ENCODE measurements around the gene NDUFA13.
A peak's percentile ranks its signal among the peaks of the same experiment; 100 is the strongest.

The NDUFA13 gene

GRCh38 chr19:19538061-19538784 is 22.2 kb downstream of the NDUFA13 start, which contains the start of gene CILP2 (continued):
- TF ChIP-seq ZNF529 (tag by site-specific recombination; IDR thresholded peaks at IDR 0.05; ENCODE audit: insufficient replicate concordance) (no peak), HIC1 (tag by site-specific recombination; IDR thresholded peaks at IDR 0.05) (no peak), ZNF626 (tag by site-specific recombination; IDR thresholded peaks at IDR 0.05) (no peak), CTCF (tag by site-specific recombination; IDR thresholded peaks at IDR 0.05) (peak; percentile 28; the same call in 1 of the 2 replicates), ZFHX2 (tag by site-specific recombination; conservative IDR thresholded peaks at IDR 0.05) (peak; percentile 29), ZNF585B (tag by site-specific recombination; IDR thresholded peaks at IDR 0.05) (no peak), ZNF514 (tag by site-specific recombination; IDR thresholded peaks at IDR 0.05) (no peak), SP3 (tag by site-specific recombination; IDR thresholded peaks at IDR 0.05) (peak; percentile 70), ZFP3 (tag by site-specific recombination; IDR thresholded peaks at IDR 0.05; ENCODE audit: low read depth) (no peak), ZSCAN5A (tag by site-specific recombination; IDR thresholded peaks at IDR 0.05) (no peak), ZNF140 (tag by site-specific recombination; IDR thresholded peaks at IDR 0.05) (no peak), ZBTB20 (tag by site-specific recombination; IDR thresholded peaks at IDR 0.05) (peak; percentile 32)

GRCh38 chr19:19538785-19539166 is 22.8 kb downstream of the NDUFA13 start:
- Histone ChIP-seq H3K36me3 (ENCODE audit: control insufficient read depth in 2 of 2, insufficient read depth in 1 of 2, low read length in 2 of 2) (peaks cover 5 to 10% of the 10 kb centered on the region in 2 experiments; a peak in 1 of 3 replicates), H3K4me3 (ENCODE audit: low read depth, low read length) (no peak overlapping the region; the same call in 1 of the 2 replicates), H3K27ac (ENCODE audit: extremely low read depth, low read depth, low read length) (no peak overlapping the region), H3K4me1 (ENCODE audit: control insufficient read depth, insufficient read depth, low read length) (no peaks in the 10 kb centered on the region; the same call in 1 of the 2 replicates), H3K9me3 (ENCODE audit: control insufficient read depth, insufficient read depth, low read depth, low read length) (no peaks in the 10 kb centered on the region)
- POLR2A ChIA-PET = no interaction called here
- TF ChIP-seq ZNF114 (tag by site-specific recombination; IDR thresholded peaks at IDR 0.05) (no peak), REST (tag by site-specific recombination; IDR thresholded peaks at IDR 0.05) (peak; percentile 52; the same call in 1 of the 2 replicates), ZNF394 (tag by site-specific recombination; IDR thresholded peaks at IDR 0.05; ENCODE audit: borderline replicate concordance) (peak; percentile 28; the same call in 1 of the 2 replicates)
- CTCF ChIA-PET = interaction anchor here (0.9 kb wide), 2 partner anchors 14 to 105 kb away, joined by 4 to 5 read pairs; no protein-coding TSS in a partner anchor
